Measurements from ENCODE around the gene AURKB. TPM values are rescaled to one million over a fixed set of nuclear protein-coding genes. Genes with fewer than 3 reads are reported as not detected.

AURKB gene
- total and polyA plus RNA-seq, 2 of the 13 experiments (the other 11 are each of a cell fraction or from before 2014, with no cell fraction given) = 29.5 to 75.3 TPM

GRCh38 chr17:8224891-8225812, 14.8 kb upstream of the AURKB start:
- H3K4me2 ChIP-seq (ENCODE audit: low read depth, low read length) = no peak overlapping the region
- intact Hi-C loops (cut with micrococcal nuclease; ENCODE audit: unreplicated experiment) = loop anchor here (5.0 kb wide), 1 partner anchor 152 kb away; the partner anchor contains the start of gene KRABD2
- peak in 1 of 2 experiments; percentile 33; a peak in 1 of 4 replicates for TF ChIP-seq POLR2A (IDR thresholded peaks at IDR 0.05; ENCODE audit: insufficient read depth in 1 of 2, low read depth in 2 of 2, low read length in 2 of 2)
- 0 out of 2 replicates have a peak, but pooled peaks have one; percentile 40 for TF ChIP-seq POLR2G (IDR thresholded peaks at IDR 0.05; ENCODE audit: low read depth, low read length)
- no peak for TF ChIP-seq HNRNPLL (IDR thresholded peaks at IDR 0.05; ENCODE audit: low read depth, low read length, poor library complexity, severe bottlenecking)
- TF ChIP-seq BRCA1 (CRISPR knock-in tag; IDR thresholded peaks at IDR 0.05) = no peak
- TF ChIP-seq KLF12 (CRISPR knock-in tag; IDR thresholded peaks at IDR 0.05; ENCODE audit: borderline replicate concordance) = no peak
- no peak for TF ChIP-seq PAXIP1 (CRISPR knock-in tag; conservative IDR thresholded peaks at IDR 0.05)
- no peak for TF ChIP-seq SP4 (CRISPR knock-in tag; IDR thresholded peaks at IDR 0.05)
- TF ChIP-seq NCOA2 (CRISPR knock-in tag; IDR thresholded peaks at IDR 0.05) = no peak
- TF ChIP-seq MLLT10 (CRISPR knock-in tag; IDR thresholded peaks at IDR 0.05) = no peak
- TF ChIP-seq RXRA (CRISPR knock-in tag; IDR thresholded peaks at IDR 0.05) = peak; percentile 27; the same call in 1 of the 2 replicates
- TF ChIP-seq GRHL1 (CRISPR knock-in tag; conservative IDR thresholded peaks at IDR 0.05) = no peak
- no peak for TF ChIP-seq IRF9 (CRISPR knock-in tag; IDR thresholded peaks at IDR 0.05; ENCODE audit: borderline replicate concordance)
- no peak for TF ChIP-seq GABPA (IDR thresholded peaks at IDR 0.05; ENCODE audit: low read depth, low read length)
- 0 out of 2 replicates have a peak, but pooled peaks have one; percentile 12 for TF ChIP-seq GABPA (CRISPR knock-in tag; IDR thresholded peaks at IDR 0.05; ENCODE audit: low read depth)
- 0 out of 2 replicates have a peak, but pooled peaks have one; percentile 19 for TF ChIP-seq ZBTB38 (CRISPR knock-in tag; IDR thresholded peaks at IDR 0.05)

More at GRCh38 chr17:8224891-8225812, 14.8 kb upstream of the AURKB start:
- BruUV-seq (replicated peaks) = no TSS peak
- ChIA-PET CTCF (ENCODE audit: low intra/inter-chr PET ratio, low total read pairs) (no interaction called here), POLR2A (interaction anchor here (1.5 to 7.7 kb wide), 5 partner anchors 10 to 70 kb away, joined by 3 to 111 read pairs (median 89); partner anchors contain the start of genes AURKB, BORCS6, CTC1 and PFAS)
- H2AFZ ChIP-seq (ENCODE audit: low read length) = no peak overlapping the region
- no peaks in the 10 kb centered on the region for H3K79me2 ChIP-seq (ENCODE audit: insufficient read depth, low read length)
- no peaks in the 10 kb centered on the region for H3K9me3 ChIP-seq (ENCODE audit: low read length)
- 94% methylated on average over 24 of the region's 26 CpGs for WGBS (ENCODE audit: low lambda C conversion rate)
- in situ Hi-C loops (cut with HindIII; ENCODE audit: extremely low pct_ligation_motif_present, low pct_unique_long_range_greater_than_20kb) = loop anchor here (5.0 kb wide), 2 partner anchors 38 to 77 kb away; no protein-coding TSS in a partner anchor
- peaks cover 4% of the 10 kb centered on the region; the same call in 1 of the 2 replicates for H4K20me1 ChIP-seq (ENCODE audit: insufficient read depth, low read length)
- no peak overlapping the region for H3K27ac ChIP-seq (ENCODE audit: extremely low read length, insufficient read depth, low read length)
- peaks cover 10% of the 10 kb centered on the region for H3K4me1 ChIP-seq (ENCODE audit: insufficient read depth, low read length)
- no peak for ATAC-seq
- H3K27me3 ChIP-seq (ENCODE audit: control insufficient read depth in 1 of 2, insufficient read depth in 2 of 2, low read length in 2 of 2) = no peaks in the 10 kb centered on the region; a peak in 1 of 5 replicates
- H3K4me3 ChIP-seq (replicated peaks in 1 of 3; ENCODE audit: insufficient read depth in 1 of 3, low read depth in 2 of 3, low read length in 3 of 3) = no peak overlapping the region
- H3K36me3 ChIP-seq (replicated peaks in 1 of 2; ENCODE audit: control insufficient read depth in 1 of 2, insufficient read depth in 2 of 2, low read length in 2 of 2) = peaks cover 15 to 31% of the 10 kb centered on the region in 2 experiments; a peak in 4 of 5 replicates
- no peak for DNase-seq (ENCODE audit: low spot score)
- no peak overlapping the region for H3K9ac ChIP-seq (ENCODE audit: insufficient read depth, low read depth, low read length)
- FAIRE-seq = no peak

All from HepG2 (cell line).